ENCODE results near the gene ZNF184. TPM values are rescaled to one million over a fixed set of nuclear protein-coding genes. Genes with fewer than 3 reads are reported as not detected.

ZNF184 gene
- total and polyA plus RNA-seq, 7 donors, result 2.1 to 8.6 (median 4.3) TPM

DNA sequence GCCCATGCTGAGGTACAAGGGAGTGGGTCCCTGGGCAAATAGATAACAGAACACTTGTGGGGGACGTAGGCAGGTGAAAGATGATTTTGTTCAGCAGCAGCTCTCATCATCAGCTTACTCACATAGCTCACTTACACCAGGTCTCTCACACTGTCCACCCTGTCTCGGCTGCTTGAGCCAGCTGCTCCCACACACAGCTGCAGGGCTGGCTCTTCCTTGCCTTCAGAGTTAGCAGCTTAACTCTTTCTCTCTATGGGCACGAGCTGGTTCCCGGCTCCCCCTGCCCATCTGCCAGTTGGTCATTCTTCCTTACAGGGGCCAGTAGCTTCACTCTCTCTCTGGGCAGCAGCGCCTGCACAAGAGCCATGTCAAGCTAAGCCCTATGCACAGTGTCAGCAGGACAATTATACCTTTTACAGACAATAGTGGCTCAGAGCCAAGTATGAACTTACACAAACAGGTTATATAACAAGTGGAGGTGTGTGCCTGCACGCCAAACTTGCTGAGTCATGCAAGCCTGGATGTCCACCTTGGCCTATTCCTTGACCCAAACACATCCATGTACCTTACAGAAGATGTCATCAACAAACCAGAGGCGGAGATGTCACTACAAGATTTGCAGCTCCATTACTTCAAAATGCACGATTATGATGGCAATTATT is 65.6 kb downstream of the ZNF184 start:
- intact Hi-C loops (cut with DNase I), result no loop called here
- no peak overlapping the region for H3K4me3 ChIP-seq
- 82 to 83% methylated on average over 8 of the region's 8 CpGs for WGBS, 2 donors
- H3K27ac ChIP-seq, result no peak overlapping the region
- no peaks in the 10 kb centered on the region for H3K27me3 ChIP-seq
- no peak for TF ChIP-seq POLR2AphosphoS5 (IDR thresholded peaks at IDR 0.05)
- TF ChIP-seq EP300 (IDR thresholded peaks at IDR 0.05), result no peak
- TF ChIP-seq, protein P1, sequence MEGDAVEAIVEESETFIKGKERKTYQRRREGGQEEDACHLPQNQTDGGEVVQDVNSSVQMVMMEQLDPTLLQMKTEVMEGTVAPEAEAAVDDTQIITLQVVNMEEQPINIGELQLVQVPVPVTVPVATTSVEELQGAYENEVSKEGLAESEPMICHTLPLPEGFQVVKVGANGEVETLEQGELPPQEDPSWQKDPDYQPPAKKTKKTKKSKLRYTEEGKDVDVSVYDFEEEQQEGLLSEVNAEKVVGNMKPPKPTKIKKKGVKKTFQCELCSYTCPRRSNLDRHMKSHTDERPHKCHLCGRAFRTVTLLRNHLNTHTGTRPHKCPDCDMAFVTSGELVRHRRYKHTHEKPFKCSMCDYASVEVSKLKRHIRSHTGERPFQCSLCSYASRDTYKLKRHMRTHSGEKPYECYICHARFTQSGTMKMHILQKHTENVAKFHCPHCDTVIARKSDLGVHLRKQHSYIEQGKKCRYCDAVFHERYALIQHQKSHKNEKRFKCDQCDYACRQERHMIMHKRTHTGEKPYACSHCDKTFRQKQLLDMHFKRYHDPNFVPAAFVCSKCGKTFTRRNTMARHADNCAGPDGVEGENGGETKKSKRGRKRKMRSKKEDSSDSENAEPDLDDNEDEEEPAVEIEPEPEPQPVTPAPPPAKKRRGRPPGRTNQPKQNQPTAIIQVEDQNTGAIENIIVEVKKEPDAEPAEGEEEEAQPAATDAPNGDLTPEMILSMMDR (IDR thresholded peaks at IDR 0.05), result no peak
- TF ChIP-seq POLR2A (IDR thresholded peaks at IDR 0.05), result no peak
- peaks cover 0 to 4% (median 0%) of the 10 kb centered on the region in 4 donors for H3K36me3 ChIP-seq
- H3K4me1 ChIP-seq, result no peaks in the 10 kb centered on the region
- peaks cover 0 to 2% (median 0%) of the 10 kb centered on the region in 4 donors for H3K9me3 ChIP-seq
- no peak for DNase-seq

- TF ChIP-seq EP300 (IDR thresholded peaks at IDR 0.05) (no peak), POLR2A (IDR thresholded peaks at IDR 0.05) (no peak)
- Histone ChIP-seq H3K27me3 (no peaks in the 10 kb centered on the region), H3K4me3 (no peak overlapping the region), H3K9me3 (peaks cover 0 to 10% (median 3%) of the 10 kb centered on the region in 4 donors), H3K27ac (no peak overlapping the region), H3K36me3 (peaks cover 0 to 14% (median under 1%) of the 10 kb centered on the region in 4 donors), H3K4me1 (no peaks in the 10 kb centered on the region)
- DNase-seq, result no peak
- intact Hi-C loops (cut with DNase I), result no loop called here
- 79 to 82% methylated on average over 3 of the region's 3 CpGs for WGBS, 2 donors
Measured at GRCh38 chr6:27406085-27406484, 66.8 kb downstream of the ZNF184 start.

GRCh38 chr6:27400877-27401642 is 71.8 kb downstream of the ZNF184 start:
- TF ChIP-seq POLR2AphosphoS5 (IDR thresholded peaks at IDR 0.05) (no peak), EP300 (IDR thresholded peaks at IDR 0.05) (no peak), POLR2A (IDR thresholded peaks at IDR 0.05) (no peak)
- TF ChIP-seq, protein P1 (IDR thresholded peaks at IDR 0.05), result no peak
- intact Hi-C loops (cut with DNase I), result no loop called here
- DNase-seq, result no peak
- WGBS, 2 donors, result 96 to 97% methylated on average over 16 of the region's 16 CpGs
- Histone ChIP-seq H3K4me1 (no peaks in the 10 kb centered on the region), H3K4me3 (no peak overlapping the region), H3K27ac (no peak overlapping the region), H3K27me3 (no peaks in the 10 kb centered on the region), H3K9me3 (peaks cover 0 to 19% (median 15%) of the 10 kb centered on the region in 4 donors), H3K36me3 (peaks cover 0 to 35% (median 9%) of the 10 kb centered on the region in 4 donors)

Small RNAs within 50 kb of the gene (small RNA-seq; reads per million reads assigned to genes)
- gene AL021918.1 (0 reads per million in 3 donors), gene AL021918.2 (0 reads per million in 3 donors), gene MCFD2P1 (0 reads per million in 3 donors)

Other genes with a start within 250 kb of the ZNF184 start
- gene PRSS16, start 225.4 kb downstream of the ZNF184 start, total RNA-seq, result not detected
- gene PRSS16, start 225.4 kb downstream of the ZNF184 start, polyA plus RNA-seq, result 10 to 100 TPM; 13.3 to 28.7 (median 27.0) TPM
- not detected for gene POM121L2, start 160.8 kb downstream of the ZNF184 start, total RNA-seq
- gene POM121L2, start 160.8 kb downstream of the ZNF184 start, polyA plus RNA-seq, result not detected
- gene ZNF391, start 84.3 kb downstream of the ZNF184 start, total RNA-seq, result 10 to 100 TPM in 1 of 4 donors, 1 to 10 TPM in 3; 3.5 to 14.1 (median 5.4) TPM
- 1 to 10 TPM in 1 of 3 donors, under 1 TPM in 2; under 0.01 to 1.1 (median 0.46) TPM for gene ZNF391, start 84.3 kb downstream of the ZNF184 start, polyA plus RNA-seq